Naive thymus-derived CD4-positive, alpha-beta T cell (primary cell): ENCODE results near the gene LRRC9. TPM values are rescaled to one million over a fixed set of nuclear protein-coding genes. Genes with fewer than 3 reads are reported as not detected.

Experiments used
- ATAC-seq: fragments of 150-1000 bp; cut with Tn5 transposase; 2 replicates; pipeline ENCODE4 v1.10.0; 2021; ENCODE audit warnings: mild to moderate bottlenecking, moderate library complexity
- CTCF ChIA-PET: fragments of 350-600 bp; sonication (Branson Sonifier 250); formaldehyde crosslinking; loops from one replicate; lab custom pipeline; 2021; ENCODE audit warnings: antibody characterized with exemption; lab: Charles Lee
- POLR2A ChIA-PET: fragments of 350-600 bp; sonication (Branson Sonifier 250); formaldehyde crosslinking; loops from one replicate; lab custom pipeline; 2021; ENCODE audit warnings: antibody characterized with exemption, inconsistent platforms; lab: Charles Lee
- DNase-seq, 9 donors: peaks; one replicate each; pipeline versions ENCODE4 v3.0.0 to v3.0.0-alpha.2; 2020 to 2022; ENCODE audit warnings: mixed read lengths in 1 of 9
- H3K27ac ChIP-seq: one replicate; pipeline ENCODE4 v1.7.0; 2013; ENCODE audit warnings: mild to moderate bottlenecking, low read depth, low read length, moderate library complexity
- H3K27me3 ChIP-seq, 2 donors: one replicate each; pipeline ENCODE4 v1.7.0; 2013; ENCODE audit warnings: low read length in 2 of 2, mild to moderate bottlenecking in 2 of 2, moderate library complexity in 2 of 2; ENCODE audit not compliant: control insufficient read depth in 2 of 2, insufficient read depth in 2 of 2
- H3K36me3 ChIP-seq, 3 experiments: 1 replicate in 2 of 3; 2 replicates in 1 of 3; pipeline ENCODE4 v1.7.0; 2013; ENCODE audit warnings: low read length in 3 of 3, mild to moderate bottlenecking in 3 of 3, moderate library complexity in 1 of 3; ENCODE audit not compliant: insufficient read depth in 3 of 3, control insufficient read depth in 2 of 3
- H3K4me1 ChIP-seq, 2 donors: one replicate each; pipeline ENCODE4 v1.7.0; 2013; ENCODE audit warnings: low read length in 2 of 2, mild to moderate bottlenecking in 2 of 2, moderate library complexity in 1 of 2; ENCODE audit not compliant: control insufficient read depth in 2 of 2, insufficient read depth in 2 of 2
- H3K4me3 ChIP-seq: 2 replicates; pipeline ENCODE4 v1.7.0; 2013; ENCODE audit warnings: mild to moderate bottlenecking, low read length
- H3K9me3 ChIP-seq, 3 experiments: 1 replicate in 2 of 3; 2 replicates in 1 of 3; pipeline ENCODE4 v1.7.0; 2013; ENCODE audit warnings: low read length in 3 of 3; ENCODE audit not compliant: control insufficient read depth in 2 of 3
- H3K27ac Mint-ChIP-seq, 9 donors: one replicate each; pipeline ENCODE4 v1.8.0; 2020 to 2022; ENCODE audit warnings: mixed read lengths in 9 of 9, mild to moderate bottlenecking in 8 of 9, moderate library complexity in 5 of 9, inconsistent platforms in 2 of 9
- H3K27me3 Mint-ChIP-seq, 5 donors: one replicate each; pipeline ENCODE4 v1.8.0; 2021 to 2022; ENCODE audit warnings: mixed read lengths in 5 of 5, mild to moderate bottlenecking in 1 of 5
- H3K36me3 Mint-ChIP-seq, 5 donors: one replicate each; pipeline ENCODE4 v1.8.0; 2020 to 2022; ENCODE audit warnings: mixed read lengths in 5 of 5, mild to moderate bottlenecking in 3 of 5, inconsistent platforms in 1 of 5
- H3K4me1 Mint-ChIP-seq, 7 donors: one replicate each; pipeline ENCODE4 v1.8.0; 2020 to 2022; ENCODE audit warnings: mixed read lengths in 7 of 7, mild to moderate bottlenecking in 3 of 7, inconsistent platforms in 1 of 7
- H3K4me3 Mint-ChIP-seq, 10 donors: one replicate each; pipeline ENCODE4 v1.8.0; 2020 to 2022; ENCODE audit warnings: mild to moderate bottlenecking in 10 of 10, mixed read lengths in 10 of 10, moderate library complexity in 6 of 10, inconsistent platforms in 2 of 10
- H3K9me3 Mint-ChIP-seq, 11 donors: one replicate each; pipeline ENCODE4 v1.8.0; 2020 to 2022; ENCODE audit warnings: mixed read lengths in 11 of 11, mild to moderate bottlenecking in 4 of 11, inconsistent platforms in 1 of 11, moderate library complexity in 1 of 11
- intact Hi-C, 2 donors: fragments of 100-400 bp; cut with micrococcal nuclease; formaldehyde crosslinking; loops; one replicate each; pipeline ENCODE4 v1.15.1; 2023
- polyA plus RNA-seq, 2 donors: library from polyadenylated mRNA; unstranded; fragments of 300-500 nt; fragmentation: Illumina TruSeq; gene quantifications; one replicate each; pipeline ENCODE4 v1.2.3, GENCODE V29; 2021
- total RNA-seq, 6 experiments: library from RNA in 5 of 6; stranded (reverse) in 5 of 6; gene quantifications; 1 replicate in 5 of 6; 2 replicates in 1 of 6; pipeline ENCODE4 v1.2.3 and lab custom pipeline; 2021 to 2026

LRRC9 gene
- total and polyA plus RNA-seq, 7 experiments from 2014 or later, result not detected

DNA sequence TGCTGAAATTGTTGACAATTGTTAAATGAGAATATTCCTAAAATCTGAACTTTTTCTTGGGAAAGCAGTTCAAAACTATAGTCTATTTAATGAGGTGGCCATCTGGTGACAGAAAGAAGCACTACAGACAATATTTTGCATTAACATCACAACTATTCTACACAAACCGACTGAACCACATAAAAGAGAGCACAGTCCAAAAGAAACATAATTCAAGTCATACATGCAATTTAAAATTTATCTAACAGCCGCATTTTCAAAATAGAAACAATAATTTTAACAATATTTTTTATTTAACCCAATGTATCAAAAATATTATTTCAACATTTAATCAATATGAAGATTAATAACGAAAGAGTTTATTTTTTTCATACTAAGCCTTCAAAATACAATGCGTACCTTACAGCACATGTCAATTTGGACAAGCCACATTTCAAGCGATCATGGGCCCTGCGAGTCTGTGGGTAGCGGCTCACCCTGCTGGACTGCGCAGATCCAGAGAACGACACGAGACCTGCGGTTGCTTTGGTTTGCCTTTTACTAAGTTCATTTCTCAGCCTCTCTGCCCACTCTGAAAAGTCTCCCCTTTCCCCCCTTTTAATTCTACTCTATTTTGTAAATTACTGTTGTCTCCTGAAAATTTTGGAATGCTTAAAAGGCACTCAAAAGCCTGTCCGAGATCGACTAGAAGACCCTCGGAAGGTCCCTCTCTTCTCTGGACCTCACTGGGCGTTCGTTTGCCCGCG, 947 bp upstream of the LRRC9 start:
- POLR2A ChIA-PET, result no interaction called here

DNA sequence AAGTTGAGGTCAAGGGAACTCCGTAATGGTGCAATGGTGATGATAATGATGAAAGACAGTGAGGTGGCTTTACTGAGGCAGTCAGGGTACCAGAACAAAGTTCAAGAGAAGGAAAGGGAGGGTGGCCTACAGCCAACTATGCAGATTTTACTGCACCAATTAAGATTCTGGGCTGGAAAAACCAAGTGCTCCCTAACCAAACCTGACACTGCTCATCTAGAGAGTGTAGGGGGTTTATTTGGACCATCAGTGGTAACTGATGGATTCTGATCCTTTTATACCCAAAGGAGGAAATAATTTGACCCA, 387 bp downstream of the LRRC9 start:
- CTCF ChIA-PET, result no interaction called here

More for the DNA sequence above, 947 bp upstream of the LRRC9 start:
- DNase-seq (peak in 4 of 9 donors; percentile 7 to 23 (median 19)), ATAC-seq (peak; percentile 54)
- Histone ChIP-seq H3K4me3 (peak overlapping the region; percentile 47), H3K27me3 (peaks cover 0 to 3% of the 10 kb centered on the region in 2 donors), H3K36me3 (no peaks in the 10 kb centered on the region), H3K27ac (no peak overlapping the region), H3K4me1 (peaks cover 3 to 7% of the 10 kb centered on the region in 2 donors), H3K9me3 (no peaks in the 10 kb centered on the region)
- peaks cover 0 to 13% (median 2%) of the 10 kb centered on the region in 11 donors for H3K9me3 Mint-ChIP-seq
- CTCF ChIA-PET, result no interaction called here
- peaks cover 0 to 19% (median 8%) of the 10 kb centered on the region in 7 donors for H3K4me1 Mint-ChIP-seq
- peaks cover 34 to 65% (median 56%) of the 10 kb centered on the region in 5 donors for H3K27me3 Mint-ChIP-seq
- H3K36me3 Mint-ChIP-seq, result peaks cover 0 to 4% (median 0%) of the 10 kb centered on the region in 5 donors
- peak overlapping the region; percentile 47 to 81 (median 76) for H3K4me3 Mint-ChIP-seq
- intact Hi-C loops, result loop anchor here in 1 of 2 donors (2.0 to 5.0 kb wide), 3 partner anchors 332 to 792 kb away; partner anchors contain the start of gene DAAM1
- H3K27ac Mint-ChIP-seq, result no peak overlapping the region

DNA sequence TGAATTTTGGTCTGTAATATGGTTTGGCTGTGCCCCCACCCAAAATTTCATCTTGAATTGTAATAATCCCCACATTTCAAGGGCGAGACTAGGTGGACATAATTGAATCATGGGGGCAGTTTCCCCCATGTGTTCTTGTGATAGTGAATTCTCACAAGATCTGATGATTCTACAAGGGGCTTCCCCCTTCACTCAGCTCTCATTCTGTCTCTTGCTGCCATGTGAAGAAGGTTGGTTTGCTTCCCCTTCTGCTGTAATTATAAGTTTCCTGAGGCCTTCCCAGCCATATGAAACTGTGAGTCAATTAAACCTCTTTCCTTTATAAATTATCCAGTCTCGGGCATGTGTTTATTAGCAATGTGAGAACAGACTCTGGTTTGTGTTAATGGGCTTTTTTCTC, 5.9 kb downstream of the LRRC9 start:
- no peaks in the 10 kb centered on the region for H3K36me3 ChIP-seq
- H3K4me1 ChIP-seq, result no peaks in the 10 kb centered on the region
- intact Hi-C loops, result no loop called here
- H3K4me3 ChIP-seq, result no peak overlapping the region
- no peak overlapping the region for H3K4me3 Mint-ChIP-seq
- no peak overlapping the region for H3K27ac Mint-ChIP-seq
- H3K27me3 Mint-ChIP-seq, result peaks cover 9 to 48% (median 23%) of the 10 kb centered on the region in 5 donors
- ATAC-seq, result no peak
- no peaks in the 10 kb centered on the region for H3K36me3 Mint-ChIP-seq
- no peak for DNase-seq
- peaks cover 0 to 2% (median 0%) of the 10 kb centered on the region in 7 donors for H3K4me1 Mint-ChIP-seq
- H3K9me3 Mint-ChIP-seq, result peaks cover 0 to 2% (median 0%) of the 10 kb centered on the region in 11 donors
- no peak overlapping the region for H3K27ac ChIP-seq
- no peaks in the 10 kb centered on the region for H3K9me3 ChIP-seq
- POLR2A ChIA-PET, result no interaction called here
- no peaks in the 10 kb centered on the region for H3K27me3 ChIP-seq
- CTCF ChIA-PET, result no interaction called here

More for the DNA sequence above, 387 bp downstream of the LRRC9 start:
- Mint-ChIP-seq H3K27me3 (peaks cover 34 to 68% (median 56%) of the 10 kb centered on the region in 5 donors), H3K4me3 (peak overlapping the region; percentile 21 to 79 (median 72)), H3K9me3 (peaks cover 0 to 11% (median 2%) of the 10 kb centered on the region in 11 donors), H3K4me1 (peaks cover 0 to 19% (median 8%) of the 10 kb centered on the region in 7 donors), H3K27ac (peak overlapping the region in 3 of 9 donors; percentile 9 to 83 (median 54)), H3K36me3 (peaks cover 0 to 4% (median 0%) of the 10 kb centered on the region in 5 donors)
- Histone ChIP-seq H3K27ac (no peak overlapping the region), H3K36me3 (no peaks in the 10 kb centered on the region), H3K9me3 (no peaks in the 10 kb centered on the region), H3K4me3 (no peak overlapping the region), H3K27me3 (peaks cover 0 to 3% of the 10 kb centered on the region in 2 donors), H3K4me1 (peaks cover 3 to 7% of the 10 kb centered on the region in 2 donors)
- DNase-seq (no peak), ATAC-seq (no peak)
- intact Hi-C loops, result no loop called here
- POLR2A ChIA-PET, result no interaction called here

DNA sequence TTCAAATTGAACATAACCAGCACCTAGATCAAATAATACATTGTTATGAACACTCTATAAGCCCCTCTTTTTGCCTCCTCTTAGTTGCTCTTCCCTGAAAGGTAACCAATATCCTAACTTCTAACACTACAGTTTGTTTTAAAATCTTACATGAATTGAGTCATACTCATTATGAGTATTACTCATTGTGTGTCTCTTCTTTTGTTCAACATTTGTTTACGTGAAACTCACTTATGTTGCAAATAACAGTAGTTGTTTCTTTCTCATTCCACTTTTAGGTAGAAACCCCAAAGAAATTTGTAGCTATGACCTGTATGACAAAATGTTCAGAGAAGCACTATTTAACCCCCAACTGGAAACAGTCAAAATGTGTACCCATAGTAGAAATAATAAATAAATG, 6.6 kb downstream of the LRRC9 start:
- Mint-ChIP-seq H3K9me3 (no peaks in the 10 kb centered on the region), H3K27me3 (peaks cover 1 to 46% (median 16%) of the 10 kb centered on the region in 5 donors), H3K4me3 (no peak overlapping the region), H3K4me1 (peaks cover 0 to 2% (median 0%) of the 10 kb centered on the region in 7 donors), H3K27ac (no peak overlapping the region), H3K36me3 (no peaks in the 10 kb centered on the region)
- intact Hi-C loops, result no loop called here
- ATAC-seq, result no peak
- Histone ChIP-seq H3K9me3 (no peaks in the 10 kb centered on the region), H3K27me3 (no peaks in the 10 kb centered on the region), H3K4me3 (no peak overlapping the region), H3K27ac (no peak overlapping the region), H3K36me3 (no peaks in the 10 kb centered on the region), H3K4me1 (no peaks in the 10 kb centered on the region)
- DNase-seq, result no peak
- ChIA-PET CTCF (no interaction called here), POLR2A (no interaction called here)

DNA sequence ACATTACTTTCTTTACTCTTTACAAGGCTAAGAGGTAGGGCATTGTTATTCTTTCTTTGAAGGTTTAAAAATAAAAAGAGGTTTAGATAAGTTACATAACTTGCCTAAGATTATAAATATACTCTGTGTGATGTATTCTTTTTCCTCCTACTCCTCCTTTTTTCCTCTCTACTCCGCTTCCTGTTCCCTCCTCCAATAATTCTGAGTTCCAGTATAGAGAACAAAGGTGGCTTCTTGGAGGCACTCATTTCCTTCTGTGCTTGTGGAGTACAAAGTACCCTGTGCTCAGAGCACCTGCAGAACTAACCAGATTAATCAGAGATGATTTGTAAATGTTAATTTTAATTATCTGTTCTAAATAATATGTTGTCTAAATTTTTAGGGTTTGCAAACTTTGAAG, 11.3 kb downstream of the LRRC9 start:
- H3K27me3 ChIP-seq, result peaks cover 0 to 3% of the 10 kb centered on the region in 2 donors
- no peaks in the 10 kb centered on the region for H3K36me3 ChIP-seq
- no peak overlapping the region for H3K27ac ChIP-seq
- Mint-ChIP-seq H3K36me3 (no peaks in the 10 kb centered on the region), H3K4me1 (peaks cover 0 to 2% (median 0%) of the 10 kb centered on the region in 7 donors), H3K4me3 (no peak overlapping the region), H3K9me3 (no peaks in the 10 kb centered on the region), H3K27ac (no peak overlapping the region), H3K27me3 (peaks cover 0 to 22% (median 12%) of the 10 kb centered on the region in 5 donors)
- DNase-seq (no peak), ATAC-seq (no peak)
- no peak overlapping the region for H3K4me3 ChIP-seq
- ChIA-PET CTCF (no interaction called here), POLR2A (no interaction called here)
- intact Hi-C loops, result no loop called here
- no peaks in the 10 kb centered on the region for H3K4me1 ChIP-seq
- H3K9me3 ChIP-seq, result no peaks in the 10 kb centered on the region

DNA sequence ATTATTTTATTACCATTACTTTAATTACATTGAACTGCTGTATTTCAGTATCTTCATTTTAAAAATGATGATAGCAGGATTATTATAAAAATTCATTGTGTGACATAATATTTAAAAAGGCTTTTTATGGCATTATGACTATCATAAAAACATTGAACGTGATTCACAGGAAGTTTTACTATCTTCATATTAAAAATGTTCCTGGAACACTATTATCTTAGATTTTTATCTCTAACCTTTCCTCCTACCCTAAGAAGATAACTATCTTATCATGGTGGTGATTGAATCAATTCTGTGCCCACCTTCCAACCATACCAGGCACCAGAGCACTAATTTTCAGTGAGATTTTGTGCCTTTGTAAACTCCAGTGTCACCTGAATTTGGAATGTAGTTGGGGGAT, 16.2 kb downstream of the LRRC9 start:
- Mint-ChIP-seq H3K4me1 (no peaks in the 10 kb centered on the region), H3K27ac (no peak overlapping the region), H3K9me3 (no peaks in the 10 kb centered on the region), H3K4me3 (no peak overlapping the region), H3K27me3 (peaks cover 0 to 12% (median 5%) of the 10 kb centered on the region in 5 donors), H3K36me3 (no peaks in the 10 kb centered on the region)
- no peak for DNase-seq
- no peak overlapping the region for H3K27ac ChIP-seq
- no peaks in the 10 kb centered on the region for H3K36me3 ChIP-seq
- intact Hi-C loops, result no loop called here
- ChIA-PET POLR2A (no interaction called here), CTCF (no interaction called here)
- ATAC-seq, result no peak
- H3K4me3 ChIP-seq, result no peak overlapping the region
- peaks cover 0 to 3% of the 10 kb centered on the region in 2 donors for H3K27me3 ChIP-seq
- no peaks in the 10 kb centered on the region for H3K4me1 ChIP-seq
- H3K9me3 ChIP-seq, result no peaks in the 10 kb centered on the region

DNA sequence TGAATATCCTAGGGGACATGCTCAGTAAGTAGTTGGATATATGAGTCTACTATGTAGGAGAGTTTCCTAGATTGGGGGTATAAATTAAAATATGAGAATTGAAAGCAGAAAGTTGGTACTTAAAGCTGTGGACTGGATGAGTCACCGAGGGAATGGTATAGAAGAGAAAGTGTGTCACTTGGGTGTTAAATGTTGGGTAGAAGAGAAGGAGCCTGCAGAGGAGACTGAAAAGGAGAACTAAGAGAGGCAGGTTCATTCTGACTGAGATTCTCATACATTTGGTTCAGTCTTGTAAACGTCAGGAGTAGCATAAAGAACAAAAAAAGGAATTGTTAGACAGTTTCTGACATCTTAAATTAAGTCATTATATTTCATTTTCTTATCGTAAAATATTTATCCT, 19.9 kb downstream of the LRRC9 start:
- Mint-ChIP-seq H3K36me3 (peaks cover 0 to 7% (median 5%) of the 10 kb centered on the region in 5 donors), H3K27ac (no peak overlapping the region), H3K4me3 (no peak overlapping the region), H3K27me3 (peaks cover 0 to 27% (median 16%) of the 10 kb centered on the region in 5 donors), H3K4me1 (no peaks in the 10 kb centered on the region), H3K9me3 (peaks cover 0 to 13% (median 6%) of the 10 kb centered on the region in 11 donors)
- DNase-seq (no peak), ATAC-seq (no peak)
- H3K36me3 ChIP-seq, result no peaks in the 10 kb centered on the region
- H3K4me3 ChIP-seq, result no peak overlapping the region
- H3K27me3 ChIP-seq, result no peaks in the 10 kb centered on the region
- no peaks in the 10 kb centered on the region for H3K4me1 ChIP-seq
- CTCF ChIA-PET, result no interaction called here
- H3K27ac ChIP-seq, result no peak overlapping the region
- POLR2A ChIA-PET, result no interaction called here
- H3K9me3 ChIP-seq, result no peaks in the 10 kb centered on the region
- intact Hi-C loops, result no loop called here
